NT2/D1 (cell line): ENCODE measurements around the gene WDFY4.

Experiments
- SUZ12 ChIP-seq: IDR thresholded peaks from 2 replicates; pipeline ENCODE4 v1.6.1; 2011; ENCODE audit not compliant: insufficient read length, insufficient read depth; ENCODE audit errors: extremely low read depth
- YY1 ChIP-seq: IDR thresholded peaks from 2 replicates; pipeline ENCODE4 v1.6.1; 2011; ENCODE audit not compliant: insufficient read length, insufficient read depth
- ZNF274 ChIP-seq: IDR thresholded peaks from 2 replicates; pipeline ENCODE4 v1.6.1; 2011; ENCODE audit warnings: mild to moderate bottlenecking, low read depth, low read length

DNA sequence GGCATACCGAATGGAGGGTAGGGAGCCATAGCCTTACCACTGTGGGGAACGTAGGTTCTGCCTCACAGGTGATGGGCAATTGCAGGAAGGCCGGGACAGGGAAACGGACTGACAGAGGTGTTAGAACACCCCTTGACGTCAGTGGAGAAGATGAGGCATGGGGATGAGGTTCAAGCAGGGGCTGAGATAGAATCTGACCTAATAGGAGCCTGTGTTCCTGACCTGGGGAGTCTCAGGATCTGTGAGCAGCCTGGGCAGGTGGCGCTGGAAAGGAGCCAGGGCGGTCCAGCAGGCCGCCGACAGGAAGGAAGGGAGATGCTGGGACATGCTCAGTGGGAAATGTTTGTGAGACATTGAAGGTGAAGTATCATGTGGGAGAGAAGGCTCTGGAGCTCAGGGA lies 109.4 kb downstream of the WDFY4 start:
- TF ChIP-seq YY1: no peak
- no peak for TF ChIP-seq ZNF274
- no peak for TF ChIP-seq SUZ12
